ENCODE results near the gene RTP3. TPM values are rescaled to one million over a fixed set of nuclear protein-coding genes. Genes with fewer than 3 reads are reported as not detected.

RTP3 gene
- total and polyA plus RNA-seq, 2 experiments from 2014 or later: 0.16 TPM; not detected in 1

- TF ChIP-seq REST (IDR thresholded peaks at IDR 0.05; ENCODE audit: unreplicated experiment) (no peak), EZH2phosphoT487 (IDR thresholded peaks at IDR 0.05; ENCODE audit: unreplicated experiment) (no peak), STAT1 (IDR thresholded peaks at IDR 0.05; ENCODE audit: unreplicated experiment) (no peak), ZNF331 (CRISPR knock-in tag; IDR thresholded peaks at IDR 0.05; ENCODE audit: low read depth) (no peak)
Observed at GRCh38 chr3:46448721-46449120, 49.1 kb upstream of the RTP3 start (continued).

- Mint-ChIP-seq H3K4me3 (no peak overlapping the region), H3K36me3 (ENCODE audit: low read depth) (no peaks in the 10 kb centered on the region), H3K27ac (no peak overlapping the region), H3K27me3 (ENCODE audit: insufficient read depth, low read depth, poor library complexity) (peaks cover 7% of the 10 kb centered on the region), H3K9me3 (no peaks in the 10 kb centered on the region), H3K4me1 (no peaks in the 10 kb centered on the region)
- TF ChIP-seq ZNF331 (CRISPR knock-in tag; IDR thresholded peaks at IDR 0.05; ENCODE audit: low read depth) (no peak), POLR2AphosphoS5 (IDR thresholded peaks at IDR 0.05; ENCODE audit: low read depth) (no peak), ETS1 (IDR thresholded peaks at IDR 0.05) (no peak), NANOG (IDR thresholded peaks at IDR 0.05; ENCODE audit: borderline replicate concordance) (no peak), JUNB (IDR thresholded peaks at IDR 0.05; ENCODE audit: unreplicated experiment) (no peak), CREB1 (CRISPR knock-in tag; IDR thresholded peaks at IDR 0.05; ENCODE audit: low read depth) (no peak), CTCF (conservative IDR thresholded peaks at IDR 0.05; ENCODE audit: low read depth in 2 of 2) (peak; percentile 65 to 80)
- no peaks in the 10 kb centered on the region for H3F3A ChIP-seq (replicated peaks; ENCODE audit: low read depth)
- no peak overlapping the region for H3K4me3 ChIP-seq
- H3K27ac ChIP-seq (ENCODE audit: low read depth): no peak overlapping the region
- H3K4me1 ChIP-seq (ENCODE audit: insufficient read depth): no peaks in the 10 kb centered on the region
- H4K20me1 ChIP-seq (replicated peaks; ENCODE audit: insufficient read depth): no peaks in the 10 kb centered on the region
- no peaks in the 10 kb centered on the region for H3K9me2 ChIP-seq (ENCODE audit: insufficient read depth)
- 0 out of 2 replicates have a peak overlapping the region, but pooled peaks have one; percentile 32 for H2AFZ ChIP-seq
- H3K36me3 ChIP-seq (ENCODE audit: insufficient read depth): no peaks in the 10 kb centered on the region
- H3K27me3 ChIP-seq (ENCODE audit: insufficient read depth): no peaks in the 10 kb centered on the region
- ATAC-seq (peak; percentile 82), DNase-seq (ENCODE audit: low spot score) (peak; percentile 74)
- no peak overlapping the region for H3K4me2 ChIP-seq
- no peaks in the 10 kb centered on the region for H3K79me2 ChIP-seq (replicated peaks; ENCODE audit: insufficient read depth)
Observed at GRCh38 chr3:46449755-46450552, 47.8 kb upstream of the RTP3 start.

All from GM23338 (cell line).